ENCODE measurements around the gene NEDD4L. TPM values are rescaled to one million over a fixed set of nuclear protein-coding genes. Genes with fewer than 3 reads are reported as not detected.

NEDD4L gene
- polyA plus RNA-seq, 1 of the 3 experiments (the other 2 are of a cell fraction): 13.2 TPM

DNA sequence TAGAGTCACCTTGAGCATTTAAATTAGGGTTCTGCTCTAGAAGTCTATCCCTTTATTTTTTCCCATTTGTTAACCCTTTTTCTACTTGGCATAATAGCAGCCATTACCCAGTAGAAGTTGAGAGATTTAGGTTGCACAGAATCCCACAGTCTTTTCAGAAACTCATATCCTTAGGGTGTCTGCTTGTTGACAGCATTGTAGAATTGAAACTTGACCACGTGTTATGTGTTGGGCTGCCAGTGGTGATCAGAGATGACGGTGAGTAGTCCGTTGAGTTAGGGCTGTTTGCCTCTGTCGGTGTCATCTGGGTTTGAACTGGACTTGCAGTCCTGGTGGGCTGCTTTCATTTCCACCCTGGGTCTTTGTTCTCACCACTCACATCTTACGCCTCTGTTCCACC lies 114.4 kb downstream of the NEDD4L start:
- Histone ChIP-seq H3K9me2 (no peaks in the 10 kb centered on the region), H4K20me1 (ENCODE audit: insufficient read depth) (no peaks in the 10 kb centered on the region), H3K4me1 (ENCODE audit: control insufficient read depth in 1 of 2, insufficient read depth in 2 of 2, low read depth in 1 of 2, low read length in 1 of 2) (no peaks in the 10 kb centered on the region), H3K27ac (ENCODE audit: low read depth in 2 of 2, low read length in 1 of 2) (no peak overlapping the region), H3K9ac (no peak overlapping the region), H3K4me3 (ENCODE audit: low read depth in 2 of 2, low read length in 1 of 2) (no peak overlapping the region), H3K4me2 (no peak overlapping the region), H3F3A (replicated peaks; ENCODE audit: insufficient read depth) (no peaks in the 10 kb centered on the region), H3K36me3 (replicated peaks in 1 of 2; ENCODE audit: control insufficient read depth in 1 of 2, insufficient read depth in 2 of 2, low read length in 1 of 2) (no peaks in the 10 kb centered on the region), H2AFZ (ENCODE audit: low read depth) (no peak overlapping the region), H3K79me2 (ENCODE audit: insufficient read depth) (no peaks in the 10 kb centered on the region), H3K9me3 (no peaks in the 10 kb centered on the region), H3K27me3 (ENCODE audit: insufficient read depth) (no peaks in the 10 kb centered on the region)
- ChIA-PET POLR2A (no interaction called here), CTCF (interaction anchor here (1.3 kb wide), 1 partner anchor 23 kb away, joined by 3 read pairs; no protein-coding TSS in a partner anchor)
- DNase-seq: no peak
- 96% methylated on average over 5 of the region's 5 CpGs for WGBS (ENCODE audit: low lambda C conversion rate)
- TF ChIP-seq EZH2phosphoT487 (IDR thresholded peaks at IDR 0.05; ENCODE audit: borderline replicate concordance, low read depth) (no peak), EP300 (IDR thresholded peaks at IDR 0.05; ENCODE audit: borderline replicate concordance in 1 of 2, low read depth in 1 of 2, low read length in 1 of 2) (no peak), FOXM1 (IDR thresholded peaks at IDR 0.05; ENCODE audit: low read depth) (no peak), TEAD4 (IDR thresholded peaks at IDR 0.05; ENCODE audit: borderline replicate concordance, insufficient read depth) (no peak), TCF12 (IDR thresholded peaks at IDR 0.05) (no peak), ELF1 (IDR thresholded peaks at IDR 0.05) (no peak), MEF2A (IDR thresholded peaks at IDR 0.05; ENCODE audit: borderline replicate concordance, low read depth) (no peak), FOXJ3 (CRISPR knock-in tag; IDR thresholded peaks at IDR 0.05) (no peak), RXRA (IDR thresholded peaks at IDR 0.05; ENCODE audit: borderline replicate concordance, low read depth) (no peak), JUND (IDR thresholded peaks at IDR 0.05) (no peak)
- TF ChIP-seq, protein P1, sequence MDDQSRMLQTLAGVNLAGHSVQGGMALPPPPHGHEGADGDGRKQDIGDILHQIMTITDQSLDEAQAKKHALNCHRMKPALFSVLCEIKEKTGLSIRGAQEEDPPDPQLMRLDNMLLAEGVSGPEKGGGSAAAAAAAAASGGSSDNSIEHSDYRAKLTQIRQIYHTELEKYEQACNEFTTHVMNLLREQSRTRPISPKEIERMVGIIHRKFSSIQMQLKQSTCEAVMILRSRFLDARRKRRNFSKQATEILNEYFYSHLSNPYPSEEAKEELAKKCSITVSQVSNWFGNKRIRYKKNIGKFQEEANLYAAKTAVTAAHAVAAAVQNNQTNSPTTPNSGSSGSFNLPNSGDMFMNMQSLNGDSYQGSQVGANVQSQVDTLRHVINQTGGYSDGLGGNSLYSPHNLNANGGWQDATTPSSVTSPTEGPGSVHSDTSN (IDR thresholded peaks at IDR 0.05): no peak
- TF ChIP-seq, protein P2, sequence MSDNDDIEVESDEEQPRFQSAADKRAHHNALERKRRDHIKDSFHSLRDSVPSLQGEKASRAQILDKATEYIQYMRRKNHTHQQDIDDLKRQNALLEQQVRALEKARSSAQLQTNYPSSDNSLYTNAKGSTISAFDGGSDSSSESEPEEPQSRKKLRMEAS (IDR thresholded peaks at IDR 0.05; ENCODE audit: low read depth): no peak
- TF ChIP-seq, protein P3, sequence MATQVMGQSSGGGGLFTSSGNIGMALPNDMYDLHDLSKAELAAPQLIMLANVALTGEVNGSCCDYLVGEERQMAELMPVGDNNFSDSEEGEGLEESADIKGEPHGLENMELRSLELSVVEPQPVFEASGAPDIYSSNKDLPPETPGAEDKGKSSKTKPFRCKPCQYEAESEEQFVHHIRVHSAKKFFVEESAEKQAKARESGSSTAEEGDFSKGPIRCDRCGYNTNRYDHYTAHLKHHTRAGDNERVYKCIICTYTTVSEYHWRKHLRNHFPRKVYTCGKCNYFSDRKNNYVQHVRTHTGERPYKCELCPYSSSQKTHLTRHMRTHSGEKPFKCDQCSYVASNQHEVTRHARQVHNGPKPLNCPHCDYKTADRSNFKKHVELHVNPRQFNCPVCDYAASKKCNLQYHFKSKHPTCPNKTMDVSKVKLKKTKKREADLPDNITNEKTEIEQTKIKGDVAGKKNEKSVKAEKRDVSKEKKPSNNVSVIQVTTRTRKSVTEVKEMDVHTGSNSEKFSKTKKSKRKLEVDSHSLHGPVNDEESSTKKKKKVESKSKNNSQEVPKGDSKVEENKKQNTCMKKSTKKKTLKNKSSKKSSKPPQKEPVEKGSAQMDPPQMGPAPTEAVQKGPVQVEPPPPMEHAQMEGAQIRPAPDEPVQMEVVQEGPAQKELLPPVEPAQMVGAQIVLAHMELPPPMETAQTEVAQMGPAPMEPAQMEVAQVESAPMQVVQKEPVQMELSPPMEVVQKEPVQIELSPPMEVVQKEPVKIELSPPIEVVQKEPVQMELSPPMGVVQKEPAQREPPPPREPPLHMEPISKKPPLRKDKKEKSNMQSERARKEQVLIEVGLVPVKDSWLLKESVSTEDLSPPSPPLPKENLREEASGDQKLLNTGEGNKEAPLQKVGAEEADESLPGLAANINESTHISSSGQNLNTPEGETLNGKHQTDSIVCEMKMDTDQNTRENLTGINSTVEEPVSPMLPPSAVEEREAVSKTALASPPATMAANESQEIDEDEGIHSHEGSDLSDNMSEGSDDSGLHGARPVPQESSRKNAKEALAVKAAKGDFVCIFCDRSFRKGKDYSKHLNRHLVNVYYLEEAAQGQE (IDR thresholded peaks at IDR 0.05; ENCODE audit: low read depth, low read length): no peak

DNA sequence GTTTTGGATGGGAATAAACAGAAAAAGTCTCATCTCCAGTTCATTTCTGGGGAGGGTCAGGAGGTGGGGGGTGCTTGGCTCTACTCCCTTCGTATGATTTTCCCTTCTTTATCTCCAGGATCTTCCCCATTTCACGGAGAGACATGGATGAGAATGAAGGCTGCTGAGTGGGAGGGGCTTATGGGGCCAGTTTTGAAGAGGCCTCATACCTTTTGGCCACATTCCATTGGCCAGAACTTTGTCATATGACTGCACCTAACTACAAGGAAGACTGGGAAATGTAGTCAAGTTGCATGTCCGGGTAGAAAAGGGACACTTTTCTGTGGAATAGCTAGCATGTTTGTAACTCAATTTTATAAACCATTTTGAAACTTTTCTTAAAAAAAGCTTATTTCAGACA lies 117.6 kb downstream of the NEDD4L start:
- DNase-seq: peak; percentile 37
- Histone ChIP-seq H3K9me3 (no peaks in the 10 kb centered on the region), H3K9me2 (no peaks in the 10 kb centered on the region), H4K20me1 (ENCODE audit: insufficient read depth) (no peaks in the 10 kb centered on the region), H3K36me3 (replicated peaks in 1 of 2; ENCODE audit: control insufficient read depth in 1 of 2, insufficient read depth in 2 of 2, low read length in 1 of 2) (no peaks in the 10 kb centered on the region), H3K9ac (no peak overlapping the region), H3K4me2 (no peak overlapping the region), H2AFZ (ENCODE audit: low read depth) (no peak overlapping the region), H3K79me2 (ENCODE audit: insufficient read depth) (no peaks in the 10 kb centered on the region), H3K27me3 (ENCODE audit: insufficient read depth) (no peaks in the 10 kb centered on the region), H3F3A (replicated peaks; ENCODE audit: insufficient read depth) (no peaks in the 10 kb centered on the region), H3K4me3 (ENCODE audit: low read depth in 2 of 2, low read length in 1 of 2) (no peak overlapping the region), H3K4me1 (ENCODE audit: control insufficient read depth in 1 of 2, insufficient read depth in 2 of 2, low read depth in 1 of 2, low read length in 1 of 2) (no peaks in the 10 kb centered on the region), H3K27ac (ENCODE audit: low read depth in 2 of 2, low read length in 1 of 2) (no peak overlapping the region)
- CTCF ChIA-PET: interaction anchor here (0.8 to 1.5 kb wide), 6 partner anchors 14 to 118 kb away, joined by 3 read pairs; partner anchors contain the start of gene NEDD4L
- WGBS (ENCODE audit: low lambda C conversion rate): 54% methylated on average over 3 of the region's 3 CpGs
- TF ChIP-seq GATA2 (CRISPR knock-in tag; IDR thresholded peaks at IDR 0.05) (no peak), RFX5 (IDR thresholded peaks at IDR 0.05; ENCODE audit: low read length) (no peak), POLR2AphosphoS5 (IDR thresholded peaks at IDR 0.05; ENCODE audit: low read depth, low read length) (no peak), TCF12 (IDR thresholded peaks at IDR 0.05) (no peak)
- TF ChIP-seq, protein P4, sequence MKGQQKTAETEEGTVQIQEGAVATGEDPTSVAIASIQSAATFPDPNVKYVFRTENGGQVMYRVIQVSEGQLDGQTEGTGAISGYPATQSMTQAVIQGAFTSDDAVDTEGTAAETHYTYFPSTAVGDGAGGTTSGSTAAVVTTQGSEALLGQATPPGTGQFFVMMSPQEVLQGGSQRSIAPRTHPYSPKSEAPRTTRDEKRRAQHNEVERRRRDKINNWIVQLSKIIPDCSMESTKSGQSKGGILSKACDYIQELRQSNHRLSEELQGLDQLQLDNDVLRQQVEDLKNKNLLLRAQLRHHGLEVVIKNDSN (IDR thresholded peaks at IDR 0.05; ENCODE audit: borderline replicate concordance, low read depth): peak; percentile 73; the same call in 1 of the 2 replicates
- POLR2A ChIA-PET: no interaction called here

All from SK-N-SH (cell line).